Activated T-cell treated with anti-CD3 and anti-CD28 coated beads, Interleukin-2, amount 50 U/mL, for 72 hours (primary cell): ENCODE results near the gene PGAP3. TPM values are rescaled to one million over a fixed set of nuclear protein-coding genes. Genes with fewer than 3 reads are reported as not detected.

Source experiments
- ATAC-seq, 2 donors: fragments of 150-1000 bp; cut with Tn5 transposase; replicated peaks in 1 of 2; 2 replicates each; pipeline ENCODE4 v1.10.0; 2021; ENCODE audit warnings: moderate library complexity in 2 of 2, mild to moderate bottlenecking in 1 of 2
- DNase-seq, 2 donors: peaks; one replicate each; pipeline ENCODE4 v3.0.0; 2021 to 2022; ENCODE audit warnings: mixed read lengths in 1 of 2
- H3K27ac Mint-ChIP-seq: one replicate; pipeline ENCODE4 v1.8.0; 2022; ENCODE audit warnings: mild to moderate bottlenecking, moderate library complexity, mixed read lengths
- H3K27me3 Mint-ChIP-seq: one replicate; pipeline ENCODE4 v1.8.0; 2022; ENCODE audit warnings: low read depth, mixed read lengths
- H3K36me3 Mint-ChIP-seq, 2 donors: one replicate each; pipeline ENCODE4 v1.8.0; 2022; ENCODE audit warnings: mixed read lengths in 2 of 2, mild to moderate bottlenecking in 1 of 2; ENCODE audit not compliant: insufficient read depth in 2 of 2
- H3K4me1 Mint-ChIP-seq: one replicate; pipeline ENCODE4 v1.8.0; 2022; ENCODE audit warnings: low read depth, mixed read lengths
- H3K4me3 Mint-ChIP-seq, 2 donors: one replicate each; pipeline ENCODE4 v1.8.0; 2022; ENCODE audit warnings: mild to moderate bottlenecking in 2 of 2, mixed read lengths in 2 of 2, moderate library complexity in 2 of 2
- H3K9me3 Mint-ChIP-seq, 2 donors: one replicate each; pipeline ENCODE4 v1.8.0; 2022; ENCODE audit warnings: mixed read lengths in 2 of 2
- total RNA-seq, 2 donors: library from RNA; stranded (reverse); gene quantifications; one replicate each; pipeline ENCODE4 v1.2.3, GENCODE V29; 2022

The PGAP3 gene
- total RNA-seq, 2 donors from 2014 or later: 8.5 to 12.8 TPM

GRCh38 chr17:39709319-39709997 lies 21.6 kb upstream of the PGAP3 start:
- H3K4me1 Mint-ChIP-seq: peaks cover 7% of the 10 kb centered on the region
- H3K4me3 Mint-ChIP-seq: no peak overlapping the region
- H3K27ac Mint-ChIP-seq: no peak overlapping the region
- no peak for DNase-seq
- H3K27me3 Mint-ChIP-seq: no peaks in the 10 kb centered on the region
- no peaks in the 10 kb centered on the region for H3K9me3 Mint-ChIP-seq
- no peaks in the 10 kb centered on the region for H3K36me3 Mint-ChIP-seq
- no peak for ATAC-seq

- DNase-seq: no peak
- Mint-ChIP-seq H3K36me3 (no peaks in the 10 kb centered on the region), H3K27ac (peak overlapping the region; percentile 84), H3K4me1 (peaks cover 13% of the 10 kb centered on the region), H3K4me3 (no peak overlapping the region), H3K9me3 (no peaks in the 10 kb centered on the region), H3K27me3 (peaks cover 8% of the 10 kb centered on the region)
- peak in 1 of 2 donors; percentile 38 for ATAC-seq
Observed at GRCh38 chr17:39706921-39707337, 19.1 kb upstream of the PGAP3 start.

- Mint-ChIP-seq H3K36me3 (no peaks in the 10 kb centered on the region), H3K9me3 (no peaks in the 10 kb centered on the region), H3K4me1 (peaks cover 13% of the 10 kb centered on the region), H3K4me3 (no peak overlapping the region), H3K27me3 (peaks cover 13% of the 10 kb centered on the region), H3K27ac (no peak overlapping the region)
- ATAC-seq (no peak), DNase-seq (no peak)
Observed at GRCh38 chr17:39706383-39706782, 18.5 kb upstream of the PGAP3 start.

GRCh38 chr17:39705786-39706348 lies 18.0 kb upstream of the PGAP3 start:
- ATAC-seq: no peak
- no peak overlapping the region for H3K27ac Mint-ChIP-seq
- H3K36me3 Mint-ChIP-seq: no peaks in the 10 kb centered on the region

GRCh38 chr17:39704821-39705551 lies 17.1 kb upstream of the PGAP3 start:
- no peaks in the 10 kb centered on the region for H3K9me3 Mint-ChIP-seq
- ATAC-seq: no peak
- no peak overlapping the region for H3K4me3 Mint-ChIP-seq
- no peak overlapping the region for H3K27ac Mint-ChIP-seq
- peaks cover 22% of the 10 kb centered on the region for H3K4me1 Mint-ChIP-seq
- DNase-seq: no peak
- peaks cover 24% of the 10 kb centered on the region for H3K27me3 Mint-ChIP-seq
- H3K36me3 Mint-ChIP-seq: no peaks in the 10 kb centered on the region

More at GRCh38 chr17:39705786-39706348, 18.0 kb upstream of the PGAP3 start:
- H3K4me3 Mint-ChIP-seq: no peak overlapping the region
- DNase-seq: no peak
- peaks cover 18% of the 10 kb centered on the region for H3K27me3 Mint-ChIP-seq
- H3K9me3 Mint-ChIP-seq: no peaks in the 10 kb centered on the region
- peaks cover 17% of the 10 kb centered on the region for H3K4me1 Mint-ChIP-seq

GRCh38 chr17:39703913-39704312 lies 16.1 kb upstream of the PGAP3 start:
- peaks cover 35% of the 10 kb centered on the region for H3K27me3 Mint-ChIP-seq
- no peaks in the 10 kb centered on the region for H3K36me3 Mint-ChIP-seq
- H3K9me3 Mint-ChIP-seq: no peaks in the 10 kb centered on the region
- H3K4me1 Mint-ChIP-seq: peaks cover 28% of the 10 kb centered on the region
- DNase-seq (no peak), ATAC-seq (no peak)
- no peak overlapping the region for H3K4me3 Mint-ChIP-seq
- no peak overlapping the region for H3K27ac Mint-ChIP-seq

GRCh38 chr17:39702901-39703893 lies 15.3 kb upstream of the PGAP3 start:
- Mint-ChIP-seq H3K4me3 (no peak overlapping the region), H3K27ac (no peak overlapping the region), H3K36me3 (no peaks in the 10 kb centered on the region), H3K9me3 (no peaks in the 10 kb centered on the region), H3K4me1 (peaks cover 28% of the 10 kb centered on the region), H3K27me3 (peaks cover 37% of the 10 kb centered on the region)
- DNase-seq (no peak), ATAC-seq (no peak)

GRCh38 chr17:39701784-39702422 lies 14.0 kb upstream of the PGAP3 start:
- Mint-ChIP-seq H3K9me3 (no peaks in the 10 kb centered on the region), H3K4me3 (no peak overlapping the region), H3K27me3 (peaks cover 37% of the 10 kb centered on the region), H3K4me1 (peaks cover 22% of the 10 kb centered on the region), H3K27ac (no peak overlapping the region), H3K36me3 (no peaks in the 10 kb centered on the region)
- ATAC-seq (no peak), DNase-seq (no peak)

- Mint-ChIP-seq H3K9me3 (no peaks in the 10 kb centered on the region), H3K27me3 (peaks cover 37% of the 10 kb centered on the region), H3K4me3 (no peak overlapping the region), H3K4me1 (peaks cover 21% of the 10 kb centered on the region), H3K36me3 (no peaks in the 10 kb centered on the region), H3K27ac (no peak overlapping the region)
- ATAC-seq (no peak), DNase-seq (no peak)
Observed at GRCh38 chr17:39701012-39701783, 13.3 kb upstream of the PGAP3 start.

GRCh38 chr17:39700148-39700987 lies 12.5 kb upstream of the PGAP3 start:
- Mint-ChIP-seq H3K4me1 (peaks cover 21% of the 10 kb centered on the region), H3K4me3 (no peak overlapping the region)
- peak; percentile 15 to 18 for ATAC-seq

GRCh38 chr17:39699818-39700147 lies 11.9 kb upstream of the PGAP3 start, which contains the start of gene ERBB2:
TSS of gene ERBB2 (plus strand) at chr17:39700064. CDS start at chr17:39700239, 175 bp downstream.
- no peaks in the 10 kb centered on the region for H3K9me3 Mint-ChIP-seq
- no peak within 1 kb of the TSS for H3K27ac Mint-ChIP-seq
- no peaks in the 10 kb centered on the region for H3K36me3 Mint-ChIP-seq
- peak within 1 kb of the TSS; percentile 44 to 65 for H3K4me3 Mint-ChIP-seq
- DNase-seq (no peak), ATAC-seq (no peak)
- H3K27me3 Mint-ChIP-seq: peaks cover 37% of the 10 kb centered on the region
- H3K4me1 Mint-ChIP-seq: peaks cover 21% of the 10 kb centered on the region

More at GRCh38 chr17:39700148-39700987, 12.5 kb upstream of the PGAP3 start:
- Mint-ChIP-seq H3K27ac (no peak overlapping the region), H3K36me3 (no peaks in the 10 kb centered on the region), H3K9me3 (no peaks in the 10 kb centered on the region), H3K27me3 (peaks cover 37% of the 10 kb centered on the region)
- no peak for DNase-seq
